Measurements from ENCODE around the gene TLCD1.

GRCh38 chr17:28675980-28676379 lies 50.1 kb downstream of the TLCD1 start:
- TF ChIP-seq POLR2AphosphoS5 (IDR thresholded peaks at IDR 0.05; ENCODE audit: low read depth, low read length), result no peak
- TF ChIP-seq POLR2A (IDR thresholded peaks at IDR 0.05; ENCODE audit: low read depth, low read length), result no peak
